ENCODE results near the gene PPP1R12C.

PPP1R12C gene

DNA sequence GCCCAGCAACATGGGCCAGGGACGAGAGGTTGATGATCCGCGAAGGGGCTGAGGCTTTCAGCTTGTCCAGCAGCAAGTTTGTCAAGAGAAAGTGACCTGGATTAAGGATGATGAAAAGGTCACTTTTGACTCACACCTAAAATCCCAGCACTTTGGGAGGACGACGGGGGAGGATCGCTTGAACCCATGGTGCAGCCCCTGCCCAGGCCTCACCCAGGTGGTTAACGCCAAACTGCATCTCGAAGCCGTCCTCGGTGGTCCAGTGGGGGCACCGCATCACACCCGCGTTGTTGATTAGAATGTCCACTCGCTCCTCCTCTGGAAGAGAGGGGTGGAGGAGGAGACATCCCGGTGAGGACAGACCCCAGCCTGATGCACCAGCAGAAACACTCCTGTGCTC is 69.0 kb downstream of the PPP1R12C start:
- no peak for DNase-seq

DNA sequence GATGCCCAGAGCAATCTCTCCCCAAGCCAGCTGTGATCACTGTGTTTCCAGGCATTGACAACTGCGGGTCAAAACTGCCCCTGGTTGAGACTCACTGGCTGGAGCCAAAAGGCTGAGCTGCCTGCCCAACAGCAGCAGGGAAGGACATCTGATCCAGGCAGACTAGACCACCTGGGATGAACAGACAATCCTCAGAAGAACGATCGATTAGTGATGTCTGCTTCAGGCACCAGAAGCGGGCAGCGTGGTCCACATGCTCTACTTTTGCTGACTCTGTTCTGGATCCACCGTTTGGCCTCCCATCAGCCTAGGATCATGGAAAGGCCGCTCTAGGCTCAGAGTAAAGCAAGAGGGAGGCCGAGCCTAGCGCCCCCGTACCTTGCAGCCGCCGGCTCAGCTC is 69.5 kb downstream of the PPP1R12C start:
- DNase-seq = no peak

GRCh38 chr19:55046975-55047622 is 70.3 kb downstream of the PPP1R12C start:
- no peak for DNase-seq

DNA sequence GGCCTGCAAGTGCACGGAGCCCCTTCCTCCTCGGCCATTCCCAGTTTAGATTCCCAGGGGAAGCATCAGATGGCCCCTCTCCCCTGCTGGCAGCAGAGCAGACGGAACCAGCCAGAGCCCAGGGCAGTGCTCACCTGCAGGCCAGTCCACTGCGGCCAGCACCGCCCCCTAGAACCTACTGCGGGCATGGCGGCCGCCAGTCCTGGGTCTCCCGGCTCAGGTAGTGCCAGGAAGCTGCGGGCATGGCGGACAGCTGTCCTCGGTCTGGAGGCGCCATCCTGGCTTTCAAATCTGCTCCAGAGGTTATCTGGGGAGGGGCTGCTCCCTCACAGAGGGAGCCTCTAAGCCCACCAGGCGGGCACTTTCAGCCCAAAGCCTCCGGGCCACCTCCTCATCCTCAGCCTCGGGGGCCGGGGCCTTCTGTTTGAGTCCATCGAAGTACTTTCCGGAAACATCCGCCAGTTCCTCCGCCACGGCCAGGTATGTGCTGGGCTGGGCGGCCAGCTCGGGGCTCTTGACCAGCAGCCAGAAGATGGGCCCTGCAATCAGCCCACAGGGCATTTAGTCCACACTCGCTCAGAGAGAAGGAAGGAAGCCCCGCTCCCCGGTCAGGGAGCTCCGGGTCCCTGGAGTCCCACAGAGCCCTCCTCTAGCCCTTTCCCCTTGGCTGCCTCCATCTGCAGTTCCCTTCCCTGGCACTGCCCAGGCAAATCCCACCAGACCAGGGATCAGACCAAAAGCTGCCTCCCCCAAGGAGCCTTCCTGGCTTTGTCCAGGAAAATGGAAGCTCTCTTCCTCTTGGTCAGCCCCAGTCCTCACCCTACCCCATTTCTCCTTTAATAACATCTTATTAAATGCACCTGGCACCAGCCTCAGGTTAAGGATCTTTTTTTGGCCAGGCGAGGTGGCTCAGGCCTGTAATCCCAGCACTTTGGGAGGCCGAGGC is 72.4 kb downstream of the PPP1R12C start:
- DNase-seq = no peak

DNA sequence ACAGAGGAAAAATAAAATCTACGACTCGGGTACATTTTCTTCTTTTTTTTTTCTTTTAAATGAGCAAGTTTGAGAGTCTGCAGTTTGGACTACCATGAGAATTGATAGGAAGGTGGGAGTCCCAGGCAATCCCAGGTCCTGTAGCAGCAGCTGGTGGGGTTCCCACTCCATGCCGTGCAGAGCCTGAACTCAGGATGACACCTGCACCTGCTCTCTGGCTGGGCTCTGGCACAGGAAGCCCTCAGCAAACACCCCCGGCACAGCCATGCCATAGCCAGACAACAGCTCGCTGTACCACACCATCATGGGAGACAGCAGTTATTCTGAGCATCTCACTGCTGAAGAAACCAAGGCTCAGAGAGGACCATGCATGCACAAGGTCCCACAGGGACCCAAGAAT is 73.2 kb downstream of the PPP1R12C start:
- no peak for DNase-seq

DNA sequence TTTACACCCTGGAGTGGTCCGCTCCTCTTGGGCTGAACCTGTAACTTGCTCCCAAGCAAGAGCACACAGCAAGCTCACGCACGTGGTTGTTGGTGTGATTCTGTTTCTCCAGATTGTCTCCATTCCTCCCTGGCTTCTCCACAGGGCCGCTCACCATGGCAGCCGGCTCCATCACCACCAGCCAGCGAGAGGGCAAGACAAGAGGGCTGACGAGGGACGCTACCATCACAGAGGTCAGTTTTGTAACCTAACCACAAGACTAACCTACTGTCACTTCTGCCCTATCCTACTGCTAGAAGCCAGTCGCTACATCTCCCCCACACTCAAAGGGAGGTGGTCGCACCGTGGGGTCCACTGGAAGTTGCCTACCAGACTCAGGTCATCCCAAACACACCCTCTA is 74.7 kb downstream of the PPP1R12C start:
- no peak for DNase-seq

DNA sequence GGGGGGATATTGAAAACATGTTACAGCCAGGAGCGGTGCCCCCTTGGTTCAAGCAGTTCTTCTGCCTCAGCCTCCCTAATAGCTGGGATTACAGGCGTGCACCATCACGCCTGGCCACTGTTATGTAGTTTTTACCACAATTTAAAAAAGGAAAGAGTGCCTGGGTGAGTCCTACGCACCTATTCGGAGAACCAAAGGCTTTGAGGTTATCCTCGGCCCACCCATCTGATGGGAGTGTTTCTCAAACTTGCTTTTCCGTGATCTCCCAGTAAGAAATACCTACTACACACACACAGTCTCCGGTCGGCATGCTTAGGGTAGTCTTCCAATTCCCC is 75.1 kb downstream of the PPP1R12C start:
- no peak for DNase-seq

DNA sequence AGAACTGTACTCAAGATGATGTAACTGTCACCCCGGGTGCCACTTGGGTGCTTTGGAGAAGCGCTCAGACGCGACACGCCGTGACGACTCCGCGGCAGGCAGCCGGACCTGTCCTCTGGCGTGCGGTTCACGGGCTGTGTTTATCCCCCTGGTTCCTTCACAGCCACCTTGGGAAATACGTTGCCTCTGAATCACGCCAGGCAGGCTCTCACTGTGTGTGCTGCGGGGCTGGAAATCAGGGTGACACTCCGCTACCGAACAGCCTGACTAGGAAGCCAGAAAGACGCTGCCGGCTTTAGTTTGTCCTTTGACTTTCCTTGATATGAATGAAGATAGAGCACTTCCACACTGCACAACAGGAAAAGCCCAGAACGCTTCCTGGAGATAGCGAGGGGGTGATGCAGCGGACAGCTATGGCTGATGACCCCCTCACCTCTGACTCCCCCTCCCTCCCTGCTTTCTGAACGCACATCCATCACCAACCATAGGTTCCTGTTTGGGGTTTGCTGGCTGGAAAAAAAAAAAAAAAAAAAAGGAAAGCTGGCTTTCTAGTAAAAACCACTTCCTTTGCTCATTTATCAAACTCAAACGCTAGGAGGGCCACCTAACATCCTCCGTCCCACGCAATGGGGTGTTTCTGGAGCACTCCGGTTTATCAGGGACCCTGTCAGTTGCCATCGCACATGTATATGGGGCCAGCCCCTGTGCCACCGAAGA is 75.7 kb downstream of the PPP1R12C start:
- no peak for DNase-seq

DNA sequence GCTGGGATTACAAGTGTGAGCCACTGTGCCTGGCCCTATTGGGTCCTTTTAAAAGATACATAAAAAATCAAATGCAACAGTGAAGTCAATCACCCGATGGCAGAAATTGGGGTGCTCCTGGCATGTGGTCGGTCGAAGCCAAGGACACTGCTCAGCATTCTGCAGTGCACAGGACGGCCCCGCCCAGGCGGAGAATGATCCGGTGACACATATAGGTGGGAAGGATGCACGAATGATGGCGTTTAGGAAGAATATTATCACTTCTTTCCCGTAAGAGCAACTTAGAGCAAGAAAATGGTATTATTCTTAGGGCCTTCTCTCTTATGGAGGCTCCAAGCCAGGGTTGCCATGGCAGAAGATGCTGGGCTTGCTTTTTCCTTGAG is 76.2 kb downstream of the PPP1R12C start:
- no peak for DNase-seq
